Neuron (in vitro differentiated cells): ENCODE data around the gene HSPA12B.

Source experiments
- H2AFZ ChIP-seq: one replicate; pipeline ENCODE4 v1.6.1; 2013; ENCODE audit warnings: low read depth, mild to moderate bottlenecking, inconsistent platforms, low read length, moderate library complexity
- H3K27me3 ChIP-seq: one replicate; pipeline ENCODE4 v1.6.1; 2013; ENCODE audit warnings: low read length; ENCODE audit not compliant: insufficient read depth
- H3K36me3 ChIP-seq: one replicate; pipeline ENCODE4 v1.6.1; 2013; ENCODE audit warnings: low read length; ENCODE audit not compliant: insufficient read depth
- H3K4me1 ChIP-seq: one replicate; pipeline ENCODE4 v1.6.1; 2013; ENCODE audit warnings: low read length; ENCODE audit not compliant: insufficient read depth
- H3K4me3 ChIP-seq: 2 replicates; pipeline ENCODE4 v1.5.1; 2013; ENCODE audit warnings: mild to moderate bottlenecking, low read length, moderate library complexity
- H3K9me3 ChIP-seq: one replicate; pipeline ENCODE4 v1.6.1; 2013; ENCODE audit warnings: low read length

The HSPA12B gene

DNA sequence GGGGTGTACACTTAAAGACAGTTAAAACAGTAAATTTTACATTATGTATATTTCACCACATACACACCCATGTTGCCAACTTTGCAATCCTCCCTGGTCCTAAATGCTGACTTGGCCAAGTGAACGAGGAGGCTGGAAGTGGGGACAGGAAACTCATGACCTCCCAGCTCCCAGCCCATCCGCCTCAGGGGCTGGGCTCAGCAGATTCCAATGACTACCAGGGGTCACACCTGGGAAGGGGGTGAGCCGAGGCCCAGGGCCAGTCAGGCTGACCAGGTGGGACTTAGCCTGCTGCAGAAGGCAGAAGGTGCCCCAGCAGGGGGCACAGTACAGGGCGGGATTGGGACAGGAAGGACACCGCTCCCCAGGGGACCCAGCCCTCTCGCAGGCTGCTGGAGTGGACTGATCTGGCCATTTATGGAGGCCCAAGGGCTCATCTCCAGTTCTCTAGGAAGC is 22.4 kb upstream of the HSPA12B start:
- peaks cover 7% of the 10 kb centered on the region for H3K27me3 ChIP-seq

DNA sequence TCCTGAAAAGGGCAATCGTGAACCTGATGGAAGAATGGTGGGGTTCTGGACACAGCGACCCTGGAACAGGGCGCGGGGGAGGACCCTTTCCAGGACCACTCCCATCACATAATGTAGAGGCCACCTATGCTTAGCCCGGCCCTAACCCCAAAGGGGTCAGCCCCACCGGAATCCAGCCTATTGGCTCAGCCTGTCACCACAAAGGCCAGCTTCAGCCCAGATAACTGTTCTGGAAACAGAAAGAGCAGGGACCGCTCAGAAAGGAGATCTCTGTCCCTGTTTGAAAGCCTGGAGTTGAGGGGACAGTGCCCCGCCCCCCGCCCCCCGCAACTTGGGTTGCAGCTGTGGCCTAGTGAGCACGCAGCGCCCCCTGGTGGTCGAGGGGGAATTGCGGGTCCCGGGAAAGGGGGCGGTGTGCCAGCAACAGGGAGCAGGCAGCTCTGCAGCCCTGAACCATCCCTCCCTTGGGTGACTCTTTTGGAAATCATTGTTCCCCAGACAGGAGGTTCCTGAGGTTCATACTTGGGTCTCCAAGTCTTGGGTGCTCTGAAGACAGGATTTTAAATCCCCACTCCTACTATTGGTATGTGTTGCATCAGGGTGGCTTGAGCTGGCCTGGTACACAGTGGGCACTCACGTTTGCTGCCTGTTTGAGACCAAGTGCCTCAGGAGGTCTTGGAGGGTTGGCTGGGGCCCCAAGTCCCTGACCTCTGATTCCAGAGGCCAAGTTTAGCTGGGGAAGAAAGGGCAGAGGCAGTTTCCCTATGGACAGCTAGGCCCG is 21.6 kb upstream of the HSPA12B start:
- no peaks in the 10 kb centered on the region for H3K4me1 ChIP-seq
- no peaks in the 10 kb centered on the region for H3K36me3 ChIP-seq
- peaks cover 7% of the 10 kb centered on the region for H3K27me3 ChIP-seq
- no peak overlapping the region for H3K4me3 ChIP-seq
- H2AFZ ChIP-seq, result no peak overlapping the region
- H3K9me3 ChIP-seq, result no peaks in the 10 kb centered on the region

More for the DNA sequence above, 22.4 kb upstream of the HSPA12B start:
- Histone ChIP-seq H3K4me1 (no peaks in the 10 kb centered on the region), H3K4me3 (no peak overlapping the region), H2AFZ (no peak overlapping the region), H3K9me3 (no peaks in the 10 kb centered on the region), H3K36me3 (no peaks in the 10 kb centered on the region)

DNA sequence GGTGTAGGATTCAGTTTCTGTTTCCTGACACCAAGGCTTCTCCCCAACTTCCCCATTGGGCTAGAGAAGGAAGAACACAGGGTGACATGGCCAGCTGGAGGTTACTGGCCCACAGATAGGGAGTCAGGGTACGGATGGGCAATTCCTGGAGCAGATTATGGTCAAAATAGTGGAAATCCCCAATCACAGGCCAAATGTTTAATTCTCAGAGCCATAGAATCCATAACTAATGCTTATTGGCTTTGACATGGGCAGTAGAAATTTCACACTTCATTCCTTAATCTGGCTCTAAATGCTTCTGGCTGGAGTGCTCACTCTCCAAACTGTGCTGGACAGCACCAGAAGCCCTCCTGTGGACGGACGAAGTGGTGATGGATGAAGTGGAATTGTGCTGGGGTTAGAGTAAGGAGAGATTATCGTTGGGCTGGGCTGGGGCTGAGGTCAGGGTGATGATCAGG is 21.0 kb upstream of the HSPA12B start:
- no peaks in the 10 kb centered on the region for H3K9me3 ChIP-seq
- H3K36me3 ChIP-seq, result no peaks in the 10 kb centered on the region
- H3K4me1 ChIP-seq, result no peaks in the 10 kb centered on the region
- peaks cover 3% of the 10 kb centered on the region for H3K27me3 ChIP-seq
- no peak overlapping the region for H3K4me3 ChIP-seq
- H2AFZ ChIP-seq, result no peak overlapping the region

DNA sequence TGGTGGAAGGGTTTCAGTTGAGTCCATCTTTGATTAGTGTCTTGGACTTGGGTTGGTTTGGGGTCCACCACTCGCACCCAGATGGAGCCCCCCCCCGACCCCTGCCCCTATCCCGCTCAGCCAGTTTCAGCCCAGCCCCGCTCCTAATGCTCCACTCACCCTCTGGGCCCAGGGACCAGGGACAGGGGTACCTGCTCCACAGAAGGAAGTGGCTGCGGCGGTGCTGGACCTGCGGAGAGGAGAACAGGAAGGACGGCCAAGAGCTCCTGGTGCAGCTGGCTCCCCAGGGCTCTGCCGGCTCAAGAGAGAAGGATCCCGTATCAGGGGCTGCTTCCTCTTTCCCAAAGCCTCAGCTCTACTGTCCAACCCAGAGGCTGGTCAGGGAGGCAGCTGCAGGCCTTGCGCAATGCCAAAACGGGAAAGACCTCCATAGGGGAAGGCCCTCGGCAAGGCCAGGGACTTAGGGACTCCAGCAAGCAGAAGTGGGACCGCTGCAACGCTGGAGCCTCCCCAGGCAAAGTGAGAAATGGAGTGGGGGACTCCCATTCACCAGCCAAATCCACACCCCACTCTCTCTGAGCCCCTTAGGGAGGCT is 20.1 kb upstream of the HSPA12B start, which contains the start of gene SIGLEC1:
Gene SIGLEC1, minus strand, starts transcription at position 322 of the 595 bp plus-strand sequence. CDS start 5,472 bp downstream, outside the sequence.
- no peaks in the 10 kb centered on the region for H3K9me3 ChIP-seq
- H3K4me3 ChIP-seq, result no peak within 1 kb of the TSS
- H3K27me3 ChIP-seq, result no peaks in the 10 kb centered on the region
- H3K4me1 ChIP-seq, result no peaks in the 10 kb centered on the region
- no peaks in the 10 kb centered on the region for H3K36me3 ChIP-seq
- H2AFZ ChIP-seq, result no peak within 1 kb of the TSS

DNA sequence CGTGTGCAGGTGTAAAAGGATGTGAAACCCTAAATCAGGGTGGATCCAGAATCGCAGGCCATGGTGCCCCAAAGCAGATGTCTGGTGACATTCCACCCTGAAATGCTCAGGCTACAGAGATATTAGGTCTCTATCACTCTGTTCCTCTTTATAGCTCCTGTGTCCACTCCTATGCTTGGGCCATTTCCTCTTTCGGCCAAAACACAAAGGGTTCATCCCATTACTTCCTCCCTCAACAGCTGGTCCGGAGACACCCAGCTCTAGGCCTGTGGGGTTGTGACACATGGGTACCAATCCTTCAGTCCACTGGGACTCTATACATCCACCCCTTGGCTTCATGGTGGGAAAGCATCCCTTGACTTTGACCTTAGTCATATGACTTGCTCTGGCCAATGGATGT is 18.4 kb upstream of the HSPA12B start:
- H3K27me3 ChIP-seq, result no peaks in the 10 kb centered on the region
- no peak overlapping the region for H2AFZ ChIP-seq
- no peaks in the 10 kb centered on the region for H3K9me3 ChIP-seq
- no peaks in the 10 kb centered on the region for H3K36me3 ChIP-seq
- no peak overlapping the region for H3K4me3 ChIP-seq
- H3K4me1 ChIP-seq, result no peaks in the 10 kb centered on the region

DNA sequence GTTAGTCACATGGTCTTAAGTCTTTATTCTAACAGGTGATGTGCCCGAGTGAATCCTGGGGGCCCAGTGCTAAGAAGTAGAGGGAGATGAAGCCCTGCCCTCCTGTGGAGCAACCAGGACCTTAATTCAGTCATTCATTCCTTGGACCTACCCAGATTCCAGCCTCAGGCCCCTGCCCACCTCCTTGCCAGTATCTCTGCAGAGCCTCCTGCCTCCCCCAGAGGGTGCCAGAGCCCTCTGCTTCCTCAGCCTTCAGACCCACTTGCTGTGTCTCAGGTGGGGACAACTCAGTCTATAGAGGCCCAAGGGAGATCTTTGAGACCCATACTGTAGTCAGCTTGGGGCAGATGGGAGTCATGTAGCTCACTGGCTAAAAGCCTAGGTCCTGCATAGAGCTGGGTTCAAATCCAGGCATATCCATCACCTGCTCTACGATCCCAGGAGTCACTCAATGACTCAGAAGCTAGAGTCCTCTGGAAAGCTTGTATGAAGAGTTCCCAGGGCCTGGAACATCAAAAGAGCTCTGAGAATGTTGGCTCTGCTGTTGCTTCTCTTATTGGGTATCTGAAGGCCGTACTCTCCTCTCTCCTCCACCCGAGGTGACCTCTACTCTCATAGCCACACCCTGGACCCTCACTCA is 16.2 kb upstream of the HSPA12B start:
- Histone ChIP-seq H3K27me3 (no peaks in the 10 kb centered on the region), H3K9me3 (no peaks in the 10 kb centered on the region), H2AFZ (no peak overlapping the region), H3K36me3 (no peaks in the 10 kb centered on the region), H3K4me1 (no peaks in the 10 kb centered on the region), H3K4me3 (no peak overlapping the region)

DNA sequence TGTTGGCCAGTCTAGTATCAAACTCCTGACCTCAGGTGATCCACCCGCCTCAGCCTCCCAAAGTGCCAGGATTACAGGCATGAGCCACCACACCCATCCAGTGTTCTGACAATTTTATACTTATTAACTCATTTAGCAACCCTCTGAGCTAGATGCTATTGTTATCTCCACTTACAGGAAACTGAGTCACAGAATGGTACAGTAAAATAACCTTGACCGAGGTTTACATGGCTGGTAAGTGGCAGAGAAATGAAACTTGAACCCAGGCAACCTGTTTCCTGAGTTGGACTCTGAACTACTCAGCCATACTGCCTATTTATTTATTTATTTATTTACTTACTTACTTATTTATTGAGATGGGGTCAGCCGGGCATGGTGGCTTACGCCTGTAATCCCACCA is 13.4 kb upstream of the HSPA12B start:
- H3K9me3 ChIP-seq, result no peaks in the 10 kb centered on the region
- no peaks in the 10 kb centered on the region for H3K4me1 ChIP-seq
- no peak overlapping the region for H2AFZ ChIP-seq
- no peak overlapping the region for H3K4me3 ChIP-seq
- H3K27me3 ChIP-seq, result no peaks in the 10 kb centered on the region
- H3K36me3 ChIP-seq, result no peaks in the 10 kb centered on the region

DNA sequence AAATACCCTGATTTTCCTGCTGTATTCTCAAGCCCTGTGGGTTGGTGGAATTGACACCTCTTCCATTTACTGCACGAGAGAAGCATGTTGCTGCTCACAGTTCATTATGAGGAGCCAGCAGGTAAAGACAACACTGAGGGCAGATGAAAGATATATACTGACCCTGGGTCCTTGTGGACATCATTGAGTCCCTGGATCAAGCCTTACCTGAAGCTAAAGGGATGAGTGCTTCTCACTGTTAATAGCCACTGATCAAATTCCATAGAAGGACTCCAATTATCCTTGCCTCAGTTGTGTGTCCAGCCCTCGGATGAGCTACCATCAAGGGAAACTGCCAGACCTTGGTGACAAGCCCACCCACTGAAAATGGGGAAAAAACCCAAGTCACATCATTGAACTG is 12.4 kb upstream of the HSPA12B start:
- Histone ChIP-seq H2AFZ (no peak overlapping the region), H3K27me3 (no peaks in the 10 kb centered on the region), H3K36me3 (no peaks in the 10 kb centered on the region), H3K4me1 (no peaks in the 10 kb centered on the region), H3K9me3 (no peaks in the 10 kb centered on the region), H3K4me3 (no peak overlapping the region)

DNA sequence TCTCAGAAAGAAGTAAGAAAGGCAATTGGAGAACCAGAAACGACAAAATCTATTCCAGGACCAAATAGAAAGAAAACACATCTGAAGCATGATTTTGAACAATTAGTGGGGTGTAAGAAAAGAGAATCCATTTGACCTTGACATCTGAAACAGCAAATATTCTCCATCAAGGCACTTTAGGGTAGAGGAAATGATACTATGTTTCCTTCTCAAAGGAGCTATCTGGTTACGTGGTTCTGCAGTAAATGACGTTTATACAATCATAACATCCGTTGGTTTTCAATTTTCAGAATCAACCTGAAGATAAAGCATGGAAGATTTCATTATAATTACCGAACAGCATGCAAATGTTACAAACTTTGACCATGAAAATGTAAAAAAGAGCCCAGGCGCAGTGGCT is 11.9 kb upstream of the HSPA12B start:
- Histone ChIP-seq H3K4me1 (no peaks in the 10 kb centered on the region), H3K36me3 (no peaks in the 10 kb centered on the region), H3K9me3 (no peaks in the 10 kb centered on the region), H2AFZ (no peak overlapping the region), H3K27me3 (no peaks in the 10 kb centered on the region), H3K4me3 (no peak overlapping the region)

DNA sequence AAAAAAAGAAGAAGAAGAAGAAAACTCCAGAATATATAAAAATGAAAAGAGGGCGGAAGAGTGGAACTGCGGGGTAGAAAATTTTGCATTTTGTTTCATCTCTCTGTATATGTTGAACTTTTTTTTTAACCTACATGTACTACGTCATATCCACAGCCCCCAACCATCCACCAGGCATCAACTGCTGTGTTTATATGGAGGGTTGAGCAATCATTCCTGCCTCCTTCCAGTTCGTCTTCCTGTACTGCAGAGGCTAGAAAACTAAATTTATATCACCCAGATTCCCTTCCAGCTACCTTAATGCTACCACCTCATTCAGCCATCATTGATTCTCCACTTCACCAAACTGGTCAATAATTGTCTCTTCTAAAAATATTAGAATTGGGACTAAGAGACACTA is 10.6 kb upstream of the HSPA12B start:
- Histone ChIP-seq H3K27me3 (no peaks in the 10 kb centered on the region), H3K9me3 (no peaks in the 10 kb centered on the region), H2AFZ (no peak overlapping the region), H3K4me1 (no peaks in the 10 kb centered on the region), H3K4me3 (no peak overlapping the region), H3K36me3 (no peaks in the 10 kb centered on the region)

DNA sequence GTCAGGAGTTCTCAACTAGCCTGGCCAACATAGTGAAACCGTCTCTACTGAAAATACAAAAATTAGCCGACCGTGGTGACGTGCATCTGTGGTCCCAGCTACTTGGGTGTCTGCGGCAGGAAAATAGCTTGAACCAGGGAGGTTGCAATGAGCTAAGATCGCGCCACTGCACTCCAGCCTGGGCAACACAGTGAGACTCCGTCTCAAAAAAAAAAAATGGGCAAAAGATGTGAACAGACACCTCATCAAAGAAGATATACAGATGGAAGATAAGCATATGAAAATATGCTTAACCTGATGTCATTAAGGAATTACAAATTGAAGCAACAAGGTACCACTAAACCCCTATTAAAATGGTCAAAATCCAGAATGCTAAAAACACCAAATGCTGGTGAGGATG is 9.2 kb upstream of the HSPA12B start:
- Histone ChIP-seq H3K9me3 (no peaks in the 10 kb centered on the region), H3K4me3 (no peak overlapping the region), H3K36me3 (no peaks in the 10 kb centered on the region), H3K4me1 (no peaks in the 10 kb centered on the region), H3K27me3 (no peaks in the 10 kb centered on the region), H2AFZ (no peak overlapping the region)

DNA sequence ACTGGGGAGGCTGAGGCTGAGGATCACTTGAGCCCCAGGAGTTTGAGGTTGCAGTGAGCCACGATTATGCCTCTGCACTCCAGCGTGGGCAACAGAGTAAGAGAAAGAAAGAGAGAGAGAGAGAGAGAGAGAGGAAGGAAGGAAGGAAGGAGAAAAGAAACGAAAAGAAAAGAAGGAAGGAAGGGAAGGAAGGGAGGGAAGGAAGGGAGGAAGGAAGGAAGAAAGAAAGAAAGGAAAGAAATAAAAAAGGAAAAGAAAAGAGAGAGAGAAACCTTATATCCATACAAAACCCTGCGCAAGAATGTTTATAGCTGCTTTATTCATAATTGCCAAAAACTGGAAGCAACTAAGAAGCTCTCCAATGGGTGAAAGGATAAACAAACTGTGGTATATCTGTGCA is 8.1 kb upstream of the HSPA12B start:
- Histone ChIP-seq H3K4me3 (no peak overlapping the region), H3K36me3 (no peaks in the 10 kb centered on the region), H3K4me1 (no peaks in the 10 kb centered on the region), H2AFZ (no peak overlapping the region), H3K9me3 (no peaks in the 10 kb centered on the region), H3K27me3 (peaks cover 6% of the 10 kb centered on the region)

DNA sequence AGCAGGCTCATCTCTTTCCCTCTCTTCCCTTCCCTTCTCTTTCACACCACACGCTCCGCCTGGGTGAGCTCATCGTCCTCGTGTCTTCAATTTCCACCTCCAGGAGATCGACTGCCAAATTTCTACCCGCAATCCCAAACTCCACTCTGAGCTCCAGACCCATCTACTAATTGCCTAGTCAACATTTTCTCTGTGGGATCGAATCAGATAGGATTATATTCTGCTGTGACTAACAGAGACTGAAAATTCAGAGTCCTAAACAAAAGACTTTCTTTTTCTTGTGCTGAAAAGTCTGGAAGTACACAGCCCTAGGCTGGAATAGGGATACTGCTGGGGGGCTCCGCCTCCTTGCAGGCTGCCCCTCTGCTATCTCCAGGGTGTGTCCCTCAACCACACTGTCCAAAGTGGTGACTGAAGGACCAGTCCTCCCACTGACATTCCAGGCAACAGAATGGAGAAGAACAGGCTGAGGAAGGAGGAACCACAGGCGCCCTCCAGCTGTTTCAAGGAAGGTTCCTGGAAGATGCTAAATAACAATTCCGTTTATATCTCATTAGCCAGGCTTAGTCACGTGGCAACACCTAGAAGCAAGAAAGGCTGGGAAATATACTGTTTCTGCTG is 5.0 kb upstream of the HSPA12B start:
- peaks cover 12% of the 10 kb centered on the region for H3K27me3 ChIP-seq
- H2AFZ ChIP-seq, result no peak overlapping the region
- no peaks in the 10 kb centered on the region for H3K36me3 ChIP-seq
- peaks cover 4% of the 10 kb centered on the region for H3K4me1 ChIP-seq
- no peak overlapping the region for H3K4me3 ChIP-seq
- no peaks in the 10 kb centered on the region for H3K9me3 ChIP-seq
